GM23338 (cell line): ENCODE results near the gene RAP1GAP. TPM values are rescaled to one million over a fixed set of nuclear protein-coding genes. Genes with fewer than 3 reads are reported as not detected.

Experiments used
- ATAC-seq: fragments of 200-7000 bp; cut with Tn5 transposase; 3 replicates; pipeline ENCODE4 v1.9.1; 2020
- DNase-seq: peaks from one replicate; pipeline ENCODE4 v3.0.0-alpha.2; 2015; ENCODE audit warnings: low spot score
- H2AFZ ChIP-seq: fragments of 200-600 bp; sonication (generic); 2 replicates; pipeline ENCODE4 v1.8.0; 2016; ENCODE audit warnings: antibody characterized with exemption, mild to moderate bottlenecking, moderate library complexity
- H3F3A ChIP-seq: fragments of 200-600 bp; sonication (generic); replicated peaks from 2 replicates; pipeline ENCODE4 v1.8.0; 2017; ENCODE audit warnings: antibody characterized with exemption, mixed run types, low read depth
- H3K27ac ChIP-seq: fragments of 200-600 bp; sonication (generic); 2 replicates; pipeline ENCODE4 v1.6.1; 2016; ENCODE audit warnings: low read depth
- H3K27me3 ChIP-seq: fragments of 200-600 bp; sonication (generic); 2 replicates; pipeline ENCODE4 v1.8.0; 2016; ENCODE audit warnings: mild to moderate bottlenecking, mixed run types, moderate library complexity; ENCODE audit not compliant: insufficient read depth
- H3K36me3 ChIP-seq: fragments of 200-600 bp; sonication (generic); 2 replicates; pipeline ENCODE4 v1.8.0; 2016; ENCODE audit warnings: mild to moderate bottlenecking; ENCODE audit not compliant: insufficient read depth
- H3K4me1 ChIP-seq: fragments of 200-600 bp; sonication (generic); 2 replicates; pipeline ENCODE4 v1.8.0; 2016; ENCODE audit warnings: mild to moderate bottlenecking, moderate library complexity; ENCODE audit not compliant: insufficient read depth
- H3K4me2 ChIP-seq: fragments of 200-600 bp; sonication (generic); 2 replicates; pipeline ENCODE4 v1.7.1; 2017; ENCODE audit warnings: mixed run types
- H3K4me3 ChIP-seq: fragments of 200-600 bp; sonication (generic); 2 replicates; pipeline ENCODE4 v1.6.1; 2016; ENCODE audit warnings: mixed run types
- H3K79me2 ChIP-seq: fragments of 200-600 bp; sonication (generic); replicated peaks from 2 replicates; pipeline ENCODE4 v1.8.0; 2017; ENCODE audit warnings: mild to moderate bottlenecking; ENCODE audit not compliant: insufficient read depth
- H3K9me2 ChIP-seq: fragments of 200-600 bp; sonication (generic); 2 replicates; pipeline ENCODE4 v1.8.0; 2017; ENCODE audit not compliant: insufficient read depth
- H4K20me1 ChIP-seq: fragments of 200-600 bp; sonication (generic); replicated peaks from 2 replicates; pipeline ENCODE4 v1.8.0; 2017; ENCODE audit warnings: mild to moderate bottlenecking; ENCODE audit not compliant: insufficient read depth
- H3K27ac Mint-ChIP-seq: 2 replicates; pipeline ENCODE4 v1.8.0; 2020; ENCODE audit warnings: inconsistent platforms, mild to moderate bottlenecking, moderate library complexity, mixed read lengths
- H3K27me3 Mint-ChIP-seq: 3 replicates; pipeline ENCODE4 v1.8.0; 2022; ENCODE audit warnings: low read depth, mild to moderate bottlenecking, moderate library complexity, mixed read lengths, inconsistent platforms; ENCODE audit not compliant: insufficient read depth, poor library complexity
- H3K36me3 Mint-ChIP-seq: 3 replicates; pipeline ENCODE4 v1.8.0; 2021; ENCODE audit warnings: low read depth, mild to moderate bottlenecking, inconsistent platforms, moderate library complexity, mixed read lengths
- H3K4me1 Mint-ChIP-seq: 3 replicates; pipeline ENCODE4 v1.8.0; 2020; ENCODE audit warnings: mild to moderate bottlenecking, inconsistent platforms, mixed read lengths
- H3K4me3 Mint-ChIP-seq: 3 replicates; pipeline ENCODE4 v1.8.0; 2021; ENCODE audit warnings: moderate library complexity, mild to moderate bottlenecking, inconsistent platforms, mixed read lengths
- H3K9me3 Mint-ChIP-seq: 3 replicates; pipeline ENCODE4 v1.8.0; 2020; ENCODE audit warnings: moderate library complexity, mild to moderate bottlenecking, inconsistent platforms, mixed read lengths
- CREB1 ChIP-seq: fragments of 250-450 bp; sonication (Bioruptor Pico); IDR thresholded peaks from 2 replicates; pipeline ENCODE4 v1.5.0; 2020; ENCODE audit warnings: low read depth, mild to moderate bottlenecking, moderate library complexity
- EZH2 ChIP-seq: fragments of 200-600 bp; sonication (generic); IDR thresholded peaks from one replicate; pipeline ENCODE4 v1.8.0; 2017; ENCODE audit warnings: antibody characterized with exemption, mild to moderate bottlenecking, low read depth; ENCODE audit not compliant: unreplicated experiment
- EZH2phosphoT487 ChIP-seq: fragments of 200-600 bp; sonication (generic); IDR thresholded peaks from one replicate; pipeline ENCODE4 v1.8.1; 2018; ENCODE audit warnings: antibody characterized with exemption; ENCODE audit not compliant: unreplicated experiment
- JUNB ChIP-seq: IDR thresholded peaks from one replicate; pipeline ENCODE4 v1.6.1; 2016; ENCODE audit warnings: antibody characterized with exemption; ENCODE audit not compliant: unreplicated experiment
- NANOG ChIP-seq: IDR thresholded peaks from 2 replicates; pipeline ENCODE4 v1.6.1; 2016; ENCODE audit warnings: antibody characterized with exemption, borderline replicate concordance
- POLR2AphosphoS5 ChIP-seq: IDR thresholded peaks from 2 replicates; pipeline ENCODE4 v1.6.1; 2016; ENCODE audit warnings: antibody characterized with exemption, low read depth
- STAT1 ChIP-seq: IDR thresholded peaks from one replicate; pipeline ENCODE4 v1.6.1; 2016; ENCODE audit warnings: antibody characterized with exemption; ENCODE audit not compliant: unreplicated experiment
- ZNF114 ChIP-seq: fragments of 250-450 bp; sonication (Bioruptor Pico); IDR thresholded peaks from 2 replicates; pipeline ENCODE4 v1.5.0; 2020; ENCODE audit warnings: mild to moderate bottlenecking, moderate library complexity
- ZNF331 ChIP-seq: fragments of 250-450 bp; sonication (Bioruptor Pico); IDR thresholded peaks from 2 replicates; pipeline ENCODE4 v1.5.0; 2020; ENCODE audit warnings: low read depth, mild to moderate bottlenecking, moderate library complexity
- polyA plus RNA-seq: library from polyadenylated mRNA; unstranded; fragments of >200 nt; fragmentation: Nextera tagmentation; extraction: Ambion mirVana; gene quantifications from 2 replicates; pipeline ENCODE4 v1.2.1, GENCODE V29; 2016
- total RNA-seq: library from RNA; depleted of rRNA; stranded (reverse); fragments of >200 nt; shearing (Covaris generic); gene quantifications from 2 replicates; pipeline ENCODE4 v1.2.3, GENCODE V29; 2014
- TF ChIP-seq, protein P1 (sequence below), 2 experiments: fragments of 200-600 bp in 1 of 2; sonication (generic) in 1 of 2; conservative IDR thresholded peaks; 2 replicates each; pipeline versions ENCODE4 v1.5.1 to v1.6.1; 2016 to 2017; ENCODE audit warnings: antibody characterized with exemption in 2 of 2, low read depth in 2 of 2, mild to moderate bottlenecking in 2 of 2, moderate library complexity in 1 of 2
- TF ChIP-seq, protein P2 (sequence below): IDR thresholded peaks from one replicate; pipeline ENCODE4 v1.6.1; 2018; ENCODE audit warnings: antibody characterized with exemption; ENCODE audit not compliant: unreplicated experiment
- TF ChIP-seq, protein P3 (sequence below): IDR thresholded peaks from 2 replicates; pipeline ENCODE4 v1.6.1; 2016; ENCODE audit warnings: antibody characterized with exemption
- TF ChIP-seq, protein P4 (sequence below): fragments of 250-450 bp; sonication (Bioruptor Pico); IDR thresholded peaks from 2 replicates; pipeline ENCODE4 v1.5.0; 2020; ENCODE audit warnings: mild to moderate bottlenecking, moderate library complexity

The RAP1GAP gene
- total and polyA plus RNA-seq, 2 experiments from 2014 or later: 4.3 to 6.6 TPM

DNA sequence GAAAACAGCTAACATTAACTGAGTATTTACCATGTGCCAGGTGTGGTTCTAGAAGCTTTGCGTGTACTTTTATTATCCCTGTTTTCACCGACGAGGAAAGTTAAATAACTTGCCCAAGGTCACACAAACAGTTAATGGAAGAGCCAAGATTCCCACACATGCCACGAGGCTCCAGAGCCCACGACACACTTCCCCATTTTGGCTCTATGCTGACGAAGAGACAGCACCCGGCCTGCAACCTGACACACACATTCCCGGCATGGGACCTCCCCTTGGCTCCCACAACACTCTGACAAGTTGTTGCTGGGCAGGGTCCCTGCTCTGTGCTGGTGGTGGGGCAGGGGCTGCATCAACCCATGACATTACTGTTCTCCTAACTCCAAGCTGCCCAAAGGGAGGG, 52.8 kb downstream of the RAP1GAP start:
- DNase-seq: no peak
- no peak for ATAC-seq

More for the DNA sequence above, 52.8 kb downstream of the RAP1GAP start:
- Histone ChIP-seq H3K27me3 (peaks cover 5% of the 10 kb centered on the region; the same call in 1 of the 2 replicates), H3K4me2 (no peak overlapping the region), H3K36me3 (no peaks in the 10 kb centered on the region), H3K27ac (no peak overlapping the region), H3K4me3 (no peak overlapping the region), H3K9me2 (no peaks in the 10 kb centered on the region), H4K20me1 (no peaks in the 10 kb centered on the region; the same call in 1 of the 2 replicates), H3F3A (no peaks in the 10 kb centered on the region), H2AFZ (no peak overlapping the region), H3K79me2 (no peaks in the 10 kb centered on the region), H3K4me1 (peaks cover 6% of the 10 kb centered on the region; the same call in 1 of the 2 replicates)
- no peaks in the 10 kb centered on the region; the same call in 2 of the 3 replicates for H3K9me3 Mint-ChIP-seq
- no peak overlapping the region for H3K4me3 Mint-ChIP-seq
- peaks cover 21% of the 10 kb centered on the region for H3K27me3 Mint-ChIP-seq
- peaks cover 20% of the 10 kb centered on the region for H3K4me1 Mint-ChIP-seq
- no peak overlapping the region for H3K27ac Mint-ChIP-seq
- H3K36me3 Mint-ChIP-seq: no peaks in the 10 kb centered on the region; the same call in 2 of the 3 replicates
- no peak for TF ChIP-seq EZH2
- no peak for TF ChIP-seq POLR2AphosphoS5
- no peak for TF ChIP-seq ZNF114 (CRISPR knock-in tag)
- TF ChIP-seq EZH2phosphoT487: no peak
- no peak for TF ChIP-seq ZNF331 (CRISPR knock-in tag)
- no peak for TF ChIP-seq NANOG
- TF ChIP-seq, protein P1, sequence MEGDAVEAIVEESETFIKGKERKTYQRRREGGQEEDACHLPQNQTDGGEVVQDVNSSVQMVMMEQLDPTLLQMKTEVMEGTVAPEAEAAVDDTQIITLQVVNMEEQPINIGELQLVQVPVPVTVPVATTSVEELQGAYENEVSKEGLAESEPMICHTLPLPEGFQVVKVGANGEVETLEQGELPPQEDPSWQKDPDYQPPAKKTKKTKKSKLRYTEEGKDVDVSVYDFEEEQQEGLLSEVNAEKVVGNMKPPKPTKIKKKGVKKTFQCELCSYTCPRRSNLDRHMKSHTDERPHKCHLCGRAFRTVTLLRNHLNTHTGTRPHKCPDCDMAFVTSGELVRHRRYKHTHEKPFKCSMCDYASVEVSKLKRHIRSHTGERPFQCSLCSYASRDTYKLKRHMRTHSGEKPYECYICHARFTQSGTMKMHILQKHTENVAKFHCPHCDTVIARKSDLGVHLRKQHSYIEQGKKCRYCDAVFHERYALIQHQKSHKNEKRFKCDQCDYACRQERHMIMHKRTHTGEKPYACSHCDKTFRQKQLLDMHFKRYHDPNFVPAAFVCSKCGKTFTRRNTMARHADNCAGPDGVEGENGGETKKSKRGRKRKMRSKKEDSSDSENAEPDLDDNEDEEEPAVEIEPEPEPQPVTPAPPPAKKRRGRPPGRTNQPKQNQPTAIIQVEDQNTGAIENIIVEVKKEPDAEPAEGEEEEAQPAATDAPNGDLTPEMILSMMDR (conservative IDR thresholded peaks at IDR 0.05; ENCODE audit: low read depth in 2 of 2): no peak
- TF ChIP-seq, protein P2, sequence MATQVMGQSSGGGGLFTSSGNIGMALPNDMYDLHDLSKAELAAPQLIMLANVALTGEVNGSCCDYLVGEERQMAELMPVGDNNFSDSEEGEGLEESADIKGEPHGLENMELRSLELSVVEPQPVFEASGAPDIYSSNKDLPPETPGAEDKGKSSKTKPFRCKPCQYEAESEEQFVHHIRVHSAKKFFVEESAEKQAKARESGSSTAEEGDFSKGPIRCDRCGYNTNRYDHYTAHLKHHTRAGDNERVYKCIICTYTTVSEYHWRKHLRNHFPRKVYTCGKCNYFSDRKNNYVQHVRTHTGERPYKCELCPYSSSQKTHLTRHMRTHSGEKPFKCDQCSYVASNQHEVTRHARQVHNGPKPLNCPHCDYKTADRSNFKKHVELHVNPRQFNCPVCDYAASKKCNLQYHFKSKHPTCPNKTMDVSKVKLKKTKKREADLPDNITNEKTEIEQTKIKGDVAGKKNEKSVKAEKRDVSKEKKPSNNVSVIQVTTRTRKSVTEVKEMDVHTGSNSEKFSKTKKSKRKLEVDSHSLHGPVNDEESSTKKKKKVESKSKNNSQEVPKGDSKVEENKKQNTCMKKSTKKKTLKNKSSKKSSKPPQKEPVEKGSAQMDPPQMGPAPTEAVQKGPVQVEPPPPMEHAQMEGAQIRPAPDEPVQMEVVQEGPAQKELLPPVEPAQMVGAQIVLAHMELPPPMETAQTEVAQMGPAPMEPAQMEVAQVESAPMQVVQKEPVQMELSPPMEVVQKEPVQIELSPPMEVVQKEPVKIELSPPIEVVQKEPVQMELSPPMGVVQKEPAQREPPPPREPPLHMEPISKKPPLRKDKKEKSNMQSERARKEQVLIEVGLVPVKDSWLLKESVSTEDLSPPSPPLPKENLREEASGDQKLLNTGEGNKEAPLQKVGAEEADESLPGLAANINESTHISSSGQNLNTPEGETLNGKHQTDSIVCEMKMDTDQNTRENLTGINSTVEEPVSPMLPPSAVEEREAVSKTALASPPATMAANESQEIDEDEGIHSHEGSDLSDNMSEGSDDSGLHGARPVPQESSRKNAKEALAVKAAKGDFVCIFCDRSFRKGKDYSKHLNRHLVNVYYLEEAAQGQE: no peak
- TF ChIP-seq STAT1: no peak
- no peak for TF ChIP-seq CREB1
- TF ChIP-seq, protein P3, sequence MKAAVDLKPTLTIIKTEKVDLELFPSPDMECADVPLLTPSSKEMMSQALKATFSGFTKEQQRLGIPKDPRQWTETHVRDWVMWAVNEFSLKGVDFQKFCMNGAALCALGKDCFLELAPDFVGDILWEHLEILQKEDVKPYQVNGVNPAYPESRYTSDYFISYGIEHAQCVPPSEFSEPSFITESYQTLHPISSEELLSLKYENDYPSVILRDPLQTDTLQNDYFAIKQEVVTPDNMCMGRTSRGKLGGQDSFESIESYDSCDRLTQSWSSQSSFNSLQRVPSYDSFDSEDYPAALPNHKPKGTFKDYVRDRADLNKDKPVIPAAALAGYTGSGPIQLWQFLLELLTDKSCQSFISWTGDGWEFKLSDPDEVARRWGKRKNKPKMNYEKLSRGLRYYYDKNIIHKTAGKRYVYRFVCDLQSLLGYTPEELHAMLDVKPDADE: no peak
- TF ChIP-seq, protein P4, sequence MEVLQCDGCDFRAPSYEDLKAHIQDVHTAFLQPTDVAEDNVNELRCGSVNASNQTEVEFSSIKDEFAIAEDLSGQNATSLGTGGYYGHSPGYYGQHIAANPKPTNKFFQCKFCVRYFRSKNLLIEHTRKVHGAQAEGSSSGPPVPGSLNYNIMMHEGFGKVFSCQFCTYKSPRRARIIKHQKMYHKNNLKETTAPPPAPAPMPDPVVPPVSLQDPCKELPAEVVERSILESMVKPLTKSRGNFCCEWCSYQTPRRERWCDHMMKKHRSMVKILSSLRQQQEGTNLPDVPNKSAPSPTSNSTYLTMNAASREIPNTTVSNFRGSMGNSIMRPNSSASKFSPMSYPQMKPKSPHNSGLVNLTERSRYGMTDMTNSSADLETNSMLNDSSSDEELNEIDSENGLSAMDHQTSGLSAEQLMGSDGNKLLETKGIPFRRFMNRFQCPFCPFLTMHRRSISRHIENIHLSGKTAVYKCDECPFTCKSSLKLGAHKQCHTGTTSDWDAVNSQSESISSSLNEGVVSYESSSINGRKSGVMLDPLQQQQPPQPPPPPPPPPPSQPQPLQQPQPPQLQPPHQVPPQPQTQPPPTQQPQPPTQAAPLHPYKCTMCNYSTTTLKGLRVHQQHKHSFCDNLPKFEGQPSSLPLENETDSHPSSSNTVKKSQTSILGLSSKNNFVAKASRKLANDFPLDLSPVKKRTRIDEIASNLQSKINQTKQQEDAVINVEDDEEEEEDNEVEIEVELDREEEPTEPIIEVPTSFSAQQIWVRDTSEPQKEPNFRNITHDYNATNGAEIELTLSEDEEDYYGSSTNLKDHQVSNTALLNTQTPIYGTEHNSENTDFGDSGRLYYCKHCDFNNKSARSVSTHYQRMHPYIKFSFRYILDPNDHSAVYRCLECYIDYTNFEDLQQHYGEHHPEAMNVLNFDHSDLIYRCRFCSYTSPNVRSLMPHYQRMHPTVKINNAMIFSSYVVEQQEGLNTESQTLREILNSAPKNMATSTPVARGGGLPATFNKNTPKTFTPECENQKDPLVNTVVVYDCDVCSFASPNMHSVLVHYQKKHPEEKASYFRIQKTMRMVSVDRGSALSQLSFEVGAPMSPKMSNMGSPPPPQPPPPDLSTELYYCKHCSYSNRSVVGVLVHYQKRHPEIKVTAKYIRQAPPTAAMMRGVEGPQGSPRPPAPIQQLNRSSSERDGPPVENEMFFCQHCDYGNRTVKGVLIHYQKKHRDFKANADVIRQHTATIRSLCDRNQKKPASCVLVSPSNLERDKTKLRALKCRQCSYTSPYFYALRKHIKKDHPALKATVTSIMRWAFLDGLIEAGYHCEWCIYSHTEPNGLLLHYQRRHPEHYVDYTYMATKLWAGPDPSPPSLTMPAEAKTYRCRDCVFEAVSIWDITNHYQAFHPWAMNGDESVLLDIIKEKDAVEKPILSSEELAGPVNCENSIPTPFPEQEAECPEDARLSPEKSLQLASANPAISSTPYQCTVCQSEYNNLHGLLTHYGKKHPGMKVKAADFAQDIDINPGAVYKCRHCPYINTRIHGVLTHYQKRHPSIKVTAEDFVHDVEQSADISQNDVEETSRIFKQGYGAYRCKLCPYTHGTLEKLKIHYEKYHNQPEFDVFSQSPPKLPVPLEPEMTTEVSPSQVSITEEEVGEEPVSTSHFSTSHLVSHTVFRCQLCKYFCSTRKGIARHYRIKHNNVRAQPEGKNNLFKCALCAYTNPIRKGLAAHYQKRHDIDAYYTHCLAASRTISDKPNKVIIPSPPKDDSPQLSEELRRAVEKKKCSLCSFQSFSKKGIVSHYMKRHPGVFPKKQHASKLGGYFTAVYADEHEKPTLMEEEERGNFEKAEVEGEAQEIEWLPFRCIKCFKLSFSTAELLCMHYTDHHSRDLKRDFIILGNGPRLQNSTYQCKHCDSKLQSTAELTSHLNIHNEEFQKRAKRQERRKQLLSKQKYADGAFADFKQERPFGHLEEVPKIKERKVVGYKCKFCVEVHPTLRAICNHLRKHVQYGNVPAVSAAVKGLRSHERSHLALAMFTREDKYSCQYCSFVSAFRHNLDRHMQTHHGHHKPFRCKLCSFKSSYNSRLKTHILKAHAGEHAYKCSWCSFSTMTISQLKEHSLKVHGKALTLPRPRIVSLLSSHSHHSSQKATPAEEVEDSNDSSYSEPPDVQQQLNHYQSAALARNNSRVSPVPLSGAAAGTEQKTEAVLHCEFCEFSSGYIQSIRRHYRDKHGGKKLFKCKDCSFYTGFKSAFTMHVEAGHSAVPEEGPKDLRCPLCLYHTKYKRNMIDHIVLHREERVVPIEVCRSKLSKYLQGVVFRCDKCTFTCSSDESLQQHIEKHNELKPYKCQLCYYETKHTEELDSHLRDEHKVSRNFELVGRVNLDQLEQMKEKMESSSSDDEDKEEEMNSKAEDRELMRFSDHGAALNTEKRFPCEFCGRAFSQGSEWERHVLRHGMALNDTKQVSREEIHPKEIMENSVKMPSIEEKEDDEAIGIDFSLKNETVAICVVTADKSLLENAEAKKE (CRISPR knock-in tag): no peak
- TF ChIP-seq JUNB: no peak
